ENCODE results near the gene SNX12.
"Not testable (repeated sequence)": the region's sequence is repeated elsewhere in the genome, so short reads cannot be mapped to it uniquely, and the experiment has no call there.

- TF ChIP-seq CTCF (conservative IDR thresholded peaks at IDR 0.05; ENCODE audit: low read depth, low read length); EZH2phosphoT487 (IDR thresholded peaks at IDR 0.05; ENCODE audit: borderline replicate concordance, low read length): not testable (repeated sequence)
Measured at GRCh38 chrX:71047891-71048290, 20.2 kb downstream of the SNX12 start.

Data from PC-3 (cell line).